Urinary bladder (tissue), 4 donors: ENCODE results near the gene MET. TPM values are rescaled to one million over a fixed set of nuclear protein-coding genes. Genes with fewer than 3 reads are reported as not detected.

ENCODE experiments used
- DNase-seq: peaks from one replicate; pipeline ENCODE4 v3.0.0-alpha.2; 2015; ENCODE audit errors: extremely low spot score
- H3K27ac ChIP-seq: one replicate; pipeline ENCODE4 v1.5.1; 2013; ENCODE audit warnings: low read depth, mild to moderate bottlenecking, moderate library complexity
- H3K36me3 ChIP-seq: one replicate; pipeline ENCODE4 v1.6.1; 2013; ENCODE audit warnings: mild to moderate bottlenecking, moderate library complexity; ENCODE audit not compliant: insufficient read depth
- H3K4me1 ChIP-seq: one replicate; pipeline ENCODE4 v1.6.1; 2013; ENCODE audit warnings: mild to moderate bottlenecking, moderate library complexity; ENCODE audit not compliant: insufficient read depth
- H3K4me3 ChIP-seq: one replicate; pipeline ENCODE4 v1.5.1; 2013; ENCODE audit warnings: low read depth, low read length
- WGBS: extraction: QIAGEN DNeasy Blood & Tissue Kit; methylation state at CpG from one replicate; pipeline ENCODE4 v1.1.7; 2013; 5-methylcytosine and 5-hydroxymethylcytosine counted together
- polyA plus RNA-seq: library from polyadenylated mRNA; stranded (reverse); fragments of 200-250 nt; gene quantifications from one replicate; pipeline ENCODE4 v1.2.3, GENCODE V29; 2013
- total RNA-seq: library from RNA; depleted of rRNA; stranded (reverse); fragments of >200 nt; gene quantifications from one replicate; pipeline ENCODE4 v1.2.3, GENCODE V29; 2014
- donor health status: healthy with polysubstance abuse.
- donor health status: healthy.

MET gene
- total and polyA plus RNA-seq, 2 donors: 8.0 to 24.3 TPM

DNA sequence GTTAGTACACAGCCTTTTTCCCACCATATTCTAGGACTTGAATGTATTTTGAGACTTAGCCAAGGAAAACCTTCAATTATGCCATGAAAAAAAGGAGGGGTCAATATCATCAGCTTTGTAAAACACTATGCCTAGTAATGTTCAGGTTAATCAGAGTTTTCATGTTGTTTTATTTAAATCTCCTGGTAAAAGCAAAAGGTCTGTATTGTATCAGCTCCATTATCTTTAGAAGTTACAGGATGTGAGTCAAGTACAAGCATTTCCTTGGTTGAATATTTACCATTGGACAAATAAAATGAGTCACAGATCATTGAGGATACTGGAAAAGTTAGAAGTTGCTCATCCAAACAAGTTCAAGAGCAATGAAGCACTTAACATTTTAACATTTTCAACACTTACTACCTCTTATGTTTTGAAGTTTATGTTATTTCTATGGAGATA, 100.4 kb downstream of the MET start:
- no peak overlapping the region for H3K4me3 ChIP-seq
- peaks cover 4% of the 10 kb centered on the region for H3K36me3 ChIP-seq
- H3K27ac ChIP-seq: no peak overlapping the region
- DNase-seq: no peak
- no peaks in the 10 kb centered on the region for H3K4me1 ChIP-seq

GRCh38 chr7:116772926-116773749, 101.1 kb downstream of the MET start:
- Histone ChIP-seq H3K36me3 (peaks cover 4% of the 10 kb centered on the region), H3K27ac (no peak overlapping the region), H3K4me1 (no peaks in the 10 kb centered on the region), H3K4me3 (no peak overlapping the region)
- no peak for DNase-seq
- WGBS: 89% methylated on average over 2 of the region's 2 CpGs

DNA sequence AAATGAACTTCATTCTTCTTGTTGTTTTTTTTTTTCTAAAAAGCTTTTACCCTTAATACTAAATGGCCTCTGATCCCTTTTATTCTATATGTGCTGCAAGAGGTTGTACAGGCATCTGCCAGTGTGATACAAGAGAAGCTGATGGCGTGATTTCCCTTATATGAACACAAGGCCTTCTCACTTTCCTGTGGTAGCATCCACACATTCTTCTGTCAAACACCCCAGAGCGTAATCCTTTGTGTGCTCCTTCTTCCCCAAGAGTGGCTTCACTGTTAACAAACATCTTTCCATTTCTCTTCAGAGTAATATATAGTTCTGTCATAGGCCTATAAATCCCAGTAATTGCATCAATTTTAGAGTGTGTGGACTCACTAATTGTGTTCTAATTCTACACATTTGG, 104.0 kb downstream of the MET start:
- WGBS: 94% methylated on average over 2 of the region's 2 CpGs
- no peak overlapping the region for H3K4me3 ChIP-seq
- no peak overlapping the region for H3K27ac ChIP-seq
- H3K4me1 ChIP-seq: no peaks in the 10 kb centered on the region
- H3K36me3 ChIP-seq: peaks cover 2% of the 10 kb centered on the region
- DNase-seq: no peak

DNA sequence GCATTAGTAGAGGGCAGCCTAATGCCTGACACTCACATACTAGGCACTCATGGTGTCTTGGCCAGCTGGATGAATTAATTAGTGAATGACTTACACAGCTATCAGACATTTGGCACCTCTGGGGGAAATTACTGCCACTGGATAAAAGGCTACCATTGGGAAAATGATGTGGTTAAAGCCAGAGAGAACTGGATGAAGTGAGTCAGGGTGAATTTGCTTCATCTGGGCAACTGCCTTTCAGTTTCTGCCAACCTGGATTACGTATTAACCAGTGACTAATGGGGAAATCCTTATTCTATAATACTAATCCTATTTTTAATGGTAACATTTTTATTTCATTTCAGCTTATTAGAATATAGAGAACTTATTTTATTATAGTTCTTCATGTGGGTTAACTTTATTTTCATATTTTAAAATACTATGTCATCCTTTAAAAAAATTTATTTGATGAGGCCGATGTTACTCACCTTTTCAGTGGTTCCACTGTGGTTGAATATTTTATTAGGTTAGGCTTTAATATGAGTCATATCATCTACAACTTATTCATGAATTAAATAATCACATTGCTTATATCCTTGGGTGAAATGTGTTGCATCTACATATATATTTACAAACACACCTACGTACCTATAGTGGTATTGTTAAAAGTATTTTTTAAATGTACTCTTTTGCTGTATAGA, 104.8 kb downstream of the MET start:
- Histone ChIP-seq H3K36me3 (peaks cover 2% of the 10 kb centered on the region), H3K4me3 (no peak overlapping the region), H3K27ac (no peak overlapping the region), H3K4me1 (no peaks in the 10 kb centered on the region)
- WGBS: 82% methylated on average over 3 of the region's 3 CpGs
- no peak for DNase-seq

DNA sequence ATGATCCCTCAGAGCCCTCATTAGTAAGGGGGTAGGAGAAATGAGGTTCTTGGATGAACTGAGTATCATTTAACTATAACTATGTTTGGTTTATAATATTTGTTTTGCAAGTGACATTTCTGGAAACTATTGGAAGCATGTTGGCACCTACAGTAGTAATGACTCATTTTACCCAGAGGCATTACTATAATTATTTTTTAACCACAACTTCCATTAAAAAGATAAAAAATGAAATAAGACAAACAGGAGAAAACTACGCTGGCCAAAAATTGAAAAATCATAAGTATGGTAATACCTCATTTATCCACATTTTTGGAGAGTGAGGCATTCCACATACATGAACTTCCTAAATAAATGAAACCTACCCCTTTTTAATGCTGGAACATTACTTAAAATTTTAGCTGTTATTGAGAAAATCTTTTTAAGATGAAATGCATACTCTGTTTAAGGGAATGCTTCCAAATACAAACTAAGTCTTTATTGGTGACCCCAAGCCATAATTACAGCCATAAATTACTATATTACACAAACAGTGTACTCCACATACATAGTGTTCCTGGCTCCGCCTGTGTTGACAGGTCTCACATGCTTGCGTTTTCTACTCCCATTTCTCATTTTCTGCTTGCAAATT, 105.8 kb downstream of the MET start:
- H3K27ac ChIP-seq: no peak overlapping the region
- 55% methylated on average over 3 of the region's 3 CpGs for WGBS
- peak; percentile 74 for DNase-seq
- peaks cover 2% of the 10 kb centered on the region for H3K36me3 ChIP-seq
- no peak overlapping the region for H3K4me3 ChIP-seq
- H3K4me1 ChIP-seq: no peaks in the 10 kb centered on the region

GRCh38 chr7:116779216-116779615, 107.2 kb downstream of the MET start:
- Histone ChIP-seq H3K36me3 (peaks cover 2% of the 10 kb centered on the region), H3K27ac (no peak overlapping the region), H3K4me3 (no peak overlapping the region), H3K4me1 (no peaks in the 10 kb centered on the region)
- WGBS: 81% methylated on average over 4 of the region's 4 CpGs
- DNase-seq: no peak

DNA sequence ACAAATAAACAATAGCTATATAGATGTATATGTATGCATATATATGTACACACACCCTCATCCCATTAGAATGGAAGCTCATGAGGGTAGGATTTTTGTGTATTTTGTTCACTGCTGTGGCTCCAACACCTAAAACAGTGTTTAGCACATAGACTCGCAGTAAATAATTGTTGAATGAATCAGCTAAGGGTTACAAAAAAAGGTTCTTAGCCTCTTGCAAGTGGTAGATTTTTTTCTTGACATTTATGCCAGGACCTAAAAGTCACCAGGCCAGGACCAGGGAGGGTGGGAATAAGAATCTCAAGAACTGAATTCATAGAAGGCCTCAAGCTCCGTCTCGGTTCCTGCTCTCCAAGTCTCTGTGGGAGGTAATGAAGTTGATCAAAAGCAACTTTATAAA, 107.9 kb downstream of the MET start:
- DNase-seq: no peak
- Histone ChIP-seq H3K4me1 (no peaks in the 10 kb centered on the region), H3K4me3 (no peak overlapping the region), H3K36me3 (peaks cover 2% of the 10 kb centered on the region), H3K27ac (no peak overlapping the region)
- 84% methylated on average over 3 of the region's 3 CpGs for WGBS

- DNase-seq: no peak
- H3K36me3 ChIP-seq: peaks cover 2% of the 10 kb centered on the region
- no peak overlapping the region for H3K4me3 ChIP-seq
- 58% methylated on average over 1 of the region's 1 CpG for WGBS
- no peaks in the 10 kb centered on the region for H3K4me1 ChIP-seq
- H3K27ac ChIP-seq: no peak overlapping the region
Observed at GRCh38 chr7:116780521-116780920, 108.5 kb downstream of the MET start.

DNA sequence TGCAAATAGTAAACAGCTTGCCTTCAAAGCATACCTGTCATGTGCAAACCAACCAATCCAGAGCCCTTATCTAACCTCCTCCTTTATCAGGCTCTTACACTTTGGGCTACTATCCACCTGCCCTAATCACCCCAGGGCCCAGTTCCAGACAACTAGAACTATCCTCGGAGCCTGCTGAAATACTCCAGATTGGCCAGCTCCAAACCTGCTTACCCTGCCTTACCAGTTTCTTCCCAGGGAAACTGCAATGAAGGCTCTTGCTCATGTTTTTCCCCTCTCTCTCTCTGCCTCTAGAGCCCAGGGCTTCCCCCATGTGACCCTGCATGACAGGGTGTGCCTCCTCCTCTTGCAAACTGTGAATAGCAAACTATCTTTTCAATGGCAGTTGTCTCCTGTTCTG, 109.0 kb downstream of the MET start:
- DNase-seq: no peak
- 32% methylated on average over 1 of the region's 1 CpG for WGBS
- Histone ChIP-seq H3K4me1 (no peaks in the 10 kb centered on the region), H3K27ac (no peak overlapping the region), H3K36me3 (peaks cover 2% of the 10 kb centered on the region), H3K4me3 (no peak overlapping the region)

DNA sequence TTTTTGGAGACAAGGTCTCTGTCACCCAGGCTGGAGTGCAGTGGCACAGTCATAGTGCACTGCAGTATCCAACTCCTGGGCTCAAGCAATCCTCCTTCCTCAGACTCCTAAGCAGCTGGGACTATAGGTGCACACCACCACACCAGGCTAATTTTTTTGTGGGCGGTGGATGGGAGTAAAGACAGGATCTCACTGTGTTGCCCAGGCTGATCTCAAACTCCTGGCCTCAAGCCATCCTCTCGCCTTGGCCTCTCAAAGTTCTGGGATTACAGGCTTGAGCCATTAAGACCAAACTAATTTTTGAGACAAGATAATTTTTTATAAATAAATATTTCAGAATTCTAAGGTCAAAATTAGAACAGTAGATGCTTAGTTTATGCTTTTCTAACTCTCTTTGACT, 109.6 kb downstream of the MET start:
- no peak for DNase-seq
- no peak overlapping the region for H3K4me3 ChIP-seq
- H3K27ac ChIP-seq: no peak overlapping the region
- no peaks in the 10 kb centered on the region for H3K36me3 ChIP-seq
- no peaks in the 10 kb centered on the region for H3K4me1 ChIP-seq
- WGBS: 72% methylated on average over 2 of the region's 2 CpGs

DNA sequence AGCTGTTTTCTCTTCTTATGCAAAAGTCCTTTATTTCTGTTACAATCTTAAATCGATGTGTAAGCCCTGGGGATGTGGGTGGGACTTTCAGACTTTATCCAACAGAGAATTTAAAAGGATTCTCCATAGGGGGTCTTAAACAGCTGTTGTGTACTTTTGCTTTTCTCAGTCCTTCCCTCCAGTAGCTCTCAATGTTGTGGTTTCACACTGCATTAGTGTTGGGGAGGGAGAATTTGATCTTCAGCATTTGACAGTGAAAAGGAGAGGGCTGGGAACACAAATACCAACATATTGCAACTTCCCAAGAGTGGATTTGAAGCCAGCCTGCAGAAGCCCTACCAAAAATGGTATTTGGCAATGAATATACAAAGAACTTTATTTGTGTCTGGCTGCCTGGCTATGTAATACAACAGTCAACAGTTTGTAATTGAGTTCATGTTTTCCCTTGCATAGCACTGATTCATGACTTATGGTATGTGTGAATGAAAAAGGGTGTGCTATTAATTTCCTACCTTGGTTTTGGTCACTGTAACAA, 110.2 kb downstream of the MET start:
- no peak for DNase-seq
- no peak overlapping the region for H3K27ac ChIP-seq
- no peaks in the 10 kb centered on the region for H3K36me3 ChIP-seq
- no peak overlapping the region for H3K4me3 ChIP-seq
- H3K4me1 ChIP-seq: no peaks in the 10 kb centered on the region
- WGBS: 16% methylated on average over 1 of the region's 1 CpG

DNA sequence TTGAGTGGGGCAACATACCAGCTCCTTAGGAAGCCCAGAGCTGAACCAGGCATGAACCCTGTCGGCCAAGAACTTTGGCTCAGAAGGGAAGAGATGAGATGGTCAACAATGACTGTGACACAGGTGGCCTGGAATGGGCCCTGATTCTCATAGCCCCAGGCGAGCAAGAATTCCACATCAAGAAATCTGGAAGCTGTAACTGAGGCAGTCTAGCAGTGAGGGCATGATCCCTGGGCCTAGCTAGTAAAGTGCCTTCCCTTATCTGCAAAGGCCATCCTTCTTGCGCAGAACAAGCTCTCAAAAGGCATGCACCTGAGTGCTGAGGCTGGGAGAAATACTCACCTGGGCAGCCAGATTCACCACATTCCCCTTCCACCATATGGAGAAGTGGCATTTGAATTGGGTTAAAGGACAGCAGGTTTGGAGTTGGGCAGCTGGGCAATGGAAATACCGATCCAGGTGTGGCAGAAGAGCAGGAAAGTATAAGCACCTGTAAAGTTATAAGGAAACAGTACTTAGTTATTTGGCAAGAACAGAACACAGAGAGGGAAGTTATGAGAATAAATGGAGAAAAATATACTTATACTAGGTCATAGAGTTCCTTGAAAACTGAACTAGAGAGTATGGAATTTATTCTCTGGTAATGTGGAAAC, 111.8 kb downstream of the MET start:
- Histone ChIP-seq H3K36me3 (no peaks in the 10 kb centered on the region), H3K4me3 (no peak overlapping the region), H3K4me1 (no peaks in the 10 kb centered on the region), H3K27ac (no peak overlapping the region)
- 94% methylated on average over 4 of the region's 4 CpGs for WGBS
- DNase-seq: no peak

DNA sequence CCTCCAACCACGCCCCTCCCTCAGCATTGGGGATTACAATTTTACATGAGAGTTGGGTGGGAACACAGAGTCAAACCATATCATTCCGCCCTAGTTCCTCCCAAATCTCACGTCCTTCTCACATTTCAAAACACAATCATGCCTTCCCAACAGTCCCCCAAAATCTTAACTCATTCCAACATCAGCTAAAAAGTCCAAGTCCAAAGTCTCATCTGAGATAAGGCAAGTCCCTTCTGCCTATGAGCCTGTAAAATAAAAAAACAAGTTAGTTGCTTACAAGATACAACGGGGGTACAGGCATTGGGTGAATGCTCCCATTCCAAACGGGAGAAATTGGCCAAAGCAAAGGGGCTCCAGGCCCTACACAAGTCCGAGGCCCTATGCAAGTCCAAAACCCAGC, 112.7 kb downstream of the MET start:
- H3K4me3 ChIP-seq: no peak overlapping the region
- WGBS: 93% methylated on average over 6 of the region's 6 CpGs
- no peak overlapping the region for H3K27ac ChIP-seq
- DNase-seq: no peak
- H3K4me1 ChIP-seq: no peaks in the 10 kb centered on the region
- H3K36me3 ChIP-seq: no peaks in the 10 kb centered on the region
